GM03348 (cell line): ENCODE results near the gene ANO2.
"Not testable (repeated sequence)": the region's sequence is repeated elsewhere in the genome, so short reads cannot be mapped to it uniquely, and the experiment has no call there.

Experiments
- DNase-seq: peaks from one replicate; pipeline ENCODE4 v3.0.0; 2012; ENCODE audit warnings: low spot score

Gene ANO2

GRCh38 chr12:5887819-5888218 is 57.2 kb downstream of the ANO2 start:
- DNase-seq = not testable (repeated sequence)

DNA sequence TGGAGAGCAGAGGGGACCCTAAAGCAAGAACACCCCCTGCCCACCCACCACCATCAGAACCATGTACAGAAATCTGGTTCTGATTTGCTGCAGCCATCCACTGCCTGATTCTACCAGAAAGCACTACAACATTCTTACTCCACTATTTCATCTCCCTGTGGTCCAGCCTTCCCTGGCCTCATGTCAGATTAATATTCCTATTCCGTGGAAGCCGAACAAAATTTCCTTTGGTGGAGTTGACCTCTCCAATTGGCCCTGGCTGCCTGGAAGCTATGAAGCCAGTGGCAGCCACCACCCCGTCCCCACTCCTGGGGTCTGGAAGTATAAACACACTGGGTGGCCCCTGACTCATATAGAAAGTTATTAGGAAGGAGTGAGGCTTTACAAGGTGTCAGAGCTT is 60.2 kb downstream of the ANO2 start:
- DNase-seq = no peak

DNA sequence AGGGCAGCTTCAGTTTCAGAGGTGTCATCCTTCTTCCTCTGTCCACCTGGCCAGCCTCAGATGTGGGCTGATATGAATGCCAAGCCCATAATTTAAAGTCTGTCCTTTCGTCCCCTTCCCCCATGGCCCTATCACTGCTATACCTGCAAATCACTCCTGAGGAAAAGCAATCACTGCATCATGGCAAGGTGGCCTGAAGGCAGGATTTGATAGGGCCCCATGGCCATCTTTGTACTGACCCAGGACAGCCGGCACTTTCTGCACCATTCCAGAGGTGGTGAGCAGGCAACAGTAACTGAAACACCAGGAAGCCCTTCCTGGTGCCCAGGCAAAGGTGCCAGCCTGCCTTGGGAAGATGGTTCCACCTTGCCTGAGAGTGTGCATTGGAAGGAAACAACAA is 60.8 kb downstream of the ANO2 start:
- no peak for DNase-seq

GRCh38 chr12:5882511-5883190 is 62.4 kb downstream of the ANO2 start:
- DNase-seq = no peak

DNA sequence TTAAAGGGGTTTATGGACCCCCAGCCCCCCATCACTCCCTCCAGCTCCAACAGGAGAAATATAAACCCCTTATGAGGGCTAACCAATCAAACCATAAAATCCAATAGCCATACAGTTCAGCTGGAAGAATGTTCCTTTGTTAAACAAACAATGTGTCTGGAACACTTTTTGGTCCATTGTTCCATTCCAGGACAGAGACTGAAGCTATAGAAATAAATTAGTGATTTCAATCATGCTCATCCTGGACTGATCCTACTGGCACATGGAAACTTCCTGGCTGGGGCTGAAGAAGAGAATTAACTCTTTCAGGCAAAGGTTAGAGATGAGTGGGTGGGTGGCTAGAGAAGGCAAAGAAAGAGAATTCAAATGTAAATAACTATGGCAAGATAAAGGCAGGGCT is 63.4 kb downstream of the ANO2 start:
- DNase-seq = no peak

DNA sequence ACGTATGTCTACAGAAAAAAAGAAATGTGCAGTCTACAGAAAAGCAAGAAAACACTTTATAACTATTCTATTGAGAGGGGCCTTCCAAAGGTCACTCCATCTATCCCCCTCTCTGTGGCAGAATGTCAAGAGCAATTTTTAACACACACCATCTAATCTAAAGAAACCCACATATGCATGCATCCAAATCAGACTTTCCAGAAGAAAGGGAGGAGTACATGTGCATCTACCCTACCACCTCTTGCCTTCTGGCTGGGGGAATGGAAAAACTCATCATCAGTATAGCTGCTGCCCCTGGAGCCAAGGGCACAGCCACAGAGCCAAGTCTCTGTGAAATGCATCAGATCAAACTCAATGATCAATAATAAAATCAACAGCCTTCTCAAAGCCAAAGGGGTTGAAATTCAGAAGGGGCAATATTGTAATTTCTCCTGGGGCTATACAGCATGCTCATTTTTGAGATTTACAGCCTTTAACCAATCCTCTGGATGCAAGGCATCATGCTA is 63.9 kb downstream of the ANO2 start:
- DNase-seq = no peak

GRCh38 chr12:5875851-5876250 is 69.2 kb downstream of the ANO2 start:
- DNase-seq = no peak

- no peak for DNase-seq
Observed at GRCh38 chr12:5874514-5874913, 70.5 kb downstream of the ANO2 start.

DNA sequence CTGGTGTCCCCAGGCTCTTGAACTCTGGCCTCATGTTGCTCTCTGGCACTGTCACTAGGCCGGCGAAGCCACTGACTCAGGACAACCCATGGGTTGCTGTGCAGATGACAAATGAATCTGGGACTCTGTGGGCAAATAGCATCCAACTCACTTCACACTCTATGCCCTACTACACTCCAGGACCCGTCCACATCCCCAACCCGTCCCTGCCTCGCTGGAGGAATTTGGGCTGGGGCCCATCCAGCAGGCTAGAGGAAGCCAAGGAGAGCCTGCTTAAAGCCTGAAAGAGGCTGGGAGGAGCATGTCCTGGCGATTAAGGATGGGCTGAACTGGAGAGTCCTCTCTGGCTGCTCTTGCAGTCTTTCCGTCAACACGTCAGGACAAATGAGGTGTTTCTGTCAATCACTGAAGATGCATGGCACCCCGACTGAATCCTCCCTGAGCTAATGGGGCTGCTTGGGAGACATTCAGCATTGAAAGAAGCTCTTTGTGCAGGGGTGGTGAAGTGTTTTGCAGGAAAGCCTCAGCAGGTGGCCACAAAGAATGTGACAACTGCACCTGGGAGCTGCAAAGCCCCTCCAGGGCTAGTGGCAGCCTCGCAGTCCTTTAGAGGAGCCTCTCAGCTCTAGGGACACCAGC is 71.7 kb downstream of the ANO2 start:
- no peak for DNase-seq

DNA sequence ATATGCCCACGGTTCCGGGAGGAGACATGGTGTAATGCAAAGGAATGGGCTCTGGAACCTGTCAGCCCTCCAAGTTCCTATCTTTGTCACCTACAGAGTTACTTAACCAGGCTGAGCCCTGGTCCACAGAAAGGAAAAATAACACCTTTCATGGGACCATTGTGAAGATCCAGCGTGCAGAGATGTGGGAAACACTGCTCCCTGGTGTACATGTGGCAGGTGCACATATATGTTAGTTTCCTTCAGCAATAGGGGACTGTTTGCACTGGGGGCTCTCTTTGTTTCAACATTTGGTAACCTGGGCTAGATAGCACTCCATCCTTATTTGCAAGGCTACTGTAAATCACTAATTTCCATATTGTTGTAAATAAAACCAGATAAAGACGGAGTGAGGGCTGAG is 72.3 kb downstream of the ANO2 start:
- peak; percentile 32 for DNase-seq

GRCh38 chr12:5871741-5872140 is 73.3 kb downstream of the ANO2 start:
- DNase-seq = no peak

DNA sequence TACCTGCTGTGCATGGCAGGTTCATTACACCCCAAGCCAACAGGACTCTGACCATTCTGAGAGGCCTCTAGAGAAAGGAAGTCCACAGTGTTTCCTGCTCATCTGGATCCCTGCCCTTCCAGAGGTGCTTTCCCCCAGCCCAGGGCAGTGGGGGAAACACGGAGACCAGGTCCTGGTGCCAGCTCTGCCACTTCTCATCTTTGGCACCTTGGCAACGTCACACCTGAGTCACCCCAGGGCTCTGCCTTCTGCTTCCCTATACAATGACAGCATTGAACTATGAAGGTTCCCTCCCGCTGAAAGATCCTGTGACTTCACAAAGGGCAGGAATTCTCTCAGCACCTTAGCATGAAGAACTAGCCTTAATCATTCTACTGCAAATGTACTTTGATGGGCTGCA is 74.9 kb downstream of the ANO2 start:
- DNase-seq = no peak

GRCh38 chr12:5868625-5869295 is 76.3 kb downstream of the ANO2 start:
- DNase-seq = no peak

GRCh38 chr12:5865397-5865796 is 79.7 kb downstream of the ANO2 start:
- no peak for DNase-seq

GRCh38 chr12:5864972-5865371 is 80.1 kb downstream of the ANO2 start:
- no peak for DNase-seq

- no peak for DNase-seq
Observed at GRCh38 chr12:5864301-5864700, 80.8 kb downstream of the ANO2 start.

DNA sequence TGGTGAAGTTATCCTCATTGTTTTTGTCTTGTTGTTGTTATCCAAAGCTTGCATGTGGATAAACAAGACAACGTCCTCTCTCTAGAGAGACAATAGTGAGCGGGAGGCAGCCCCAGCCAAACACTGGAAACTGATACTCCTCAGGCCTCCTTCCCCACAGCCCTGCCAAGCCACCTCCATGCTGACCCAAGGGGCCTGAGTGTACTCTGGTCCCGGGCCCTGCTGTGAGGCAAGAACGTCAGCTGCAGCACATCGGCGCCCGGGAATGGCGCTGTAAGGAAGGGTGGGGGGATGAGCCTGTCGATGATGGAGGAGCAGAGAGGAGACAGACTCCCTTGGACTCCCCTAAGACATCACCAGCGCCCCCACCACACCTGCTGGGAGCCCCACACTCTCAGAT is 83.6 kb downstream of the ANO2 start:
- DNase-seq = no peak

GRCh38 chr12:5856692-5857091 is 88.4 kb downstream of the ANO2 start:
- no peak for DNase-seq

- DNase-seq = no peak
Observed at GRCh38 chr12:5846950-5847349, 98.1 kb downstream of the ANO2 start.

GRCh38 chr12:5840944-5841343 is 104.1 kb downstream of the ANO2 start:
- DNase-seq = no peak

GRCh38 chr12:5830111-5830510 is 114.9 kb downstream of the ANO2 start:
- no peak for DNase-seq

GRCh38 chr12:5827591-5827990 is 117.5 kb downstream of the ANO2 start:
- DNase-seq = no peak

GRCh38 chr12:5825761-5826160 is 119.3 kb downstream of the ANO2 start:
- not testable (repeated sequence) for DNase-seq
